GM23248 (cell line): ENCODE data around the gene S100A11. TPM values are rescaled to one million over a fixed set of nuclear protein-coding genes. Genes with fewer than 3 reads are reported as not detected.

ENCODE experiments used
- DNase-seq: peaks from one replicate; pipeline ENCODE4 v3.0.0-alpha.2; 2015
- H2AFZ ChIP-seq: fragments of 200-600 bp; sonication (generic); 2 replicates; pipeline ENCODE4 v1.6.1; 2016; ENCODE audit warnings: antibody characterized with exemption
- H3F3A ChIP-seq: fragments of 200-600 bp; sonication (generic); 2 replicates; pipeline ENCODE4 v1.6.1; 2016; ENCODE audit warnings: mild to moderate bottlenecking, antibody characterized with exemption, mixed run types; ENCODE audit not compliant: insufficient read depth
- H3K27ac ChIP-seq: fragments of 200-600 bp; sonication (generic); 2 replicates; pipeline ENCODE4 v1.5.1; 2016; ENCODE audit warnings: mild to moderate bottlenecking
- H3K27me3 ChIP-seq: fragments of 200-600 bp; sonication (generic); replicated peaks from 2 replicates; pipeline ENCODE4 v1.6.1; 2016; ENCODE audit warnings: mild to moderate bottlenecking; ENCODE audit not compliant: insufficient read depth
- H3K36me3 ChIP-seq: fragments of 200-600 bp; sonication (generic); 2 replicates; pipeline ENCODE4 v1.6.1; 2016; ENCODE audit warnings: low read depth, mild to moderate bottlenecking
- H3K4me1 ChIP-seq: fragments of 200-600 bp; sonication (generic); 2 replicates; pipeline ENCODE4 v1.6.1; 2016; ENCODE audit warnings: mild to moderate bottlenecking; ENCODE audit not compliant: insufficient read depth
- H3K4me2 ChIP-seq: fragments of 200-600 bp; sonication (generic); one replicate; pipeline ENCODE4 v1.6.1; 2016; ENCODE audit warnings: mild to moderate bottlenecking; ENCODE audit not compliant: unreplicated experiment
- H3K4me3 ChIP-seq: fragments of 200-600 bp; sonication (generic); 2 replicates; pipeline ENCODE4 v1.5.1; 2016; ENCODE audit warnings: mild to moderate bottlenecking
- H3K79me2 ChIP-seq: fragments of 200-600 bp; sonication (generic); 2 replicates; pipeline ENCODE4 v1.6.1; 2016; ENCODE audit warnings: mild to moderate bottlenecking; ENCODE audit not compliant: insufficient read depth
- H3K9ac ChIP-seq: fragments of 200-600 bp; sonication (generic); 2 replicates; pipeline ENCODE4 v1.6.1; 2016; ENCODE audit warnings: mild to moderate bottlenecking
- H3K9me2 ChIP-seq: fragments of 200-600 bp; sonication (generic); 2 replicates; pipeline ENCODE4 v1.6.1; 2016; ENCODE audit warnings: mixed run types, mild to moderate bottlenecking, moderate library complexity; ENCODE audit not compliant: insufficient read depth
- H3K9me3 ChIP-seq: fragments of 200-600 bp; sonication (generic); one replicate; pipeline ENCODE4 v1.6.1; 2017; ENCODE audit warnings: low read depth
- H4K20me1 ChIP-seq: fragments of 200-600 bp; sonication (generic); 2 replicates; pipeline ENCODE4 v1.6.0; 2016; ENCODE audit not compliant: insufficient read depth
- EZH2 ChIP-seq: fragments of 200-600 bp; sonication (generic); IDR thresholded peaks from 2 replicates; pipeline ENCODE4 v1.6.1; 2018; ENCODE audit warnings: antibody characterized with exemption, mild to moderate bottlenecking; ENCODE audit not compliant: insufficient read depth, poor library complexity, severe bottlenecking
- EZH2phosphoT487 ChIP-seq: fragments of 200-600 bp; sonication (generic); IDR thresholded peaks from 2 replicates; pipeline ENCODE4 v1.6.1; 2018; ENCODE audit warnings: antibody characterized with exemption, moderate library complexity, mild to moderate bottlenecking, low read depth; ENCODE audit not compliant: insufficient read depth
- WGBS, 2 experiments: methylation state at CpG; one replicate each; pipeline ENCODE4 v1.1.6; 2015 to 2017; ENCODE audit warnings: low lambda C conversion rate in 2 of 2, low coverage in 1 of 2; ENCODE audit errors: missing lambda C conversion rate in 2 of 2; 5-methylcytosine and 5-hydroxymethylcytosine counted together
- in situ Hi-C: fragments of 300-500 bp; cut with MboI; formaldehyde crosslinking; loops from 2 replicates; pipeline ENCODE4 v1.15.0; 2020
- polyA plus RNA-seq: library from polyadenylated mRNA; unstranded; fragments of >200 nt; fragmentation: Nextera tagmentation; extraction: Ambion mirVana; gene quantifications from 2 replicates; pipeline ENCODE4 v1.2.1, GENCODE V29; 2016
- total RNA-seq: library from RNA; depleted of rRNA; stranded (reverse); fragments of >200 nt; shearing (Covaris generic); gene quantifications from 2 replicates; pipeline ENCODE4 v1.2.3, GENCODE V29; 2014

S100A11 gene
- total and polyA plus RNA-seq, 2 experiments from 2014 or later: 612 to 4,052 TPM

DNA sequence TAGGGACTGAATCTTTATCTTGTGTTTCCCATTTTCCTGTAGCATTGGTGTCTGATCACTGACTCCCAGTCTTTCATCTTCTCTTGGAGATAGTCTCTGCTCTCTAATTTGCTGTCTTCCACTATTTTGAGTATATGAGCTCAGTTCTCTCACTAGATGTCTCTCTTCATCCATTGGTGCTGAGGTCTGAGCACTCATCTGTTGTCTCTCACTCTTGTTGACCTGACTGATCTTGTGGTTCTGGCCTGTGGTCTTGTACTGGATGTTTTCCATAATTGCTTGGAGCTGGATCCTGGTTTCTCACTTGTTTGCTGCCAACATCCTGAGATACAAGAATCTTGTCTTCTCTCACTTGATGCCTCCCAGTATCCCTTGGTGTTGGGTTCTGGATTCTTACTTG, 25.1 kb upstream of the S100A11 start:
- no peaks in the 10 kb centered on the region for H3K4me1 ChIP-seq
- H3K9ac ChIP-seq: no peak overlapping the region
- H3F3A ChIP-seq: no peaks in the 10 kb centered on the region
- no peak for DNase-seq
- H3K9me2 ChIP-seq: no peaks in the 10 kb centered on the region
- H3K36me3 ChIP-seq: no peaks in the 10 kb centered on the region
- in situ Hi-C loops: loop anchor here (10.0 kb wide), 1 partner anchor 393 kb away; no protein-coding TSS in a partner anchor
- H3K79me2 ChIP-seq: no peaks in the 10 kb centered on the region
- no peak overlapping the region for H3K4me3 ChIP-seq
- H4K20me1 ChIP-seq: no peaks in the 10 kb centered on the region
- peaks cover 67% of the 10 kb centered on the region for H3K27me3 ChIP-seq
- no peak overlapping the region for H3K27ac ChIP-seq
- H3K4me2 ChIP-seq: no peak overlapping the region
- H2AFZ ChIP-seq: no peak overlapping the region
- H3K9me3 ChIP-seq: no peaks in the 10 kb centered on the region
- no peak for TF ChIP-seq EZH2
- TF ChIP-seq EZH2phosphoT487: no peak

DNA sequence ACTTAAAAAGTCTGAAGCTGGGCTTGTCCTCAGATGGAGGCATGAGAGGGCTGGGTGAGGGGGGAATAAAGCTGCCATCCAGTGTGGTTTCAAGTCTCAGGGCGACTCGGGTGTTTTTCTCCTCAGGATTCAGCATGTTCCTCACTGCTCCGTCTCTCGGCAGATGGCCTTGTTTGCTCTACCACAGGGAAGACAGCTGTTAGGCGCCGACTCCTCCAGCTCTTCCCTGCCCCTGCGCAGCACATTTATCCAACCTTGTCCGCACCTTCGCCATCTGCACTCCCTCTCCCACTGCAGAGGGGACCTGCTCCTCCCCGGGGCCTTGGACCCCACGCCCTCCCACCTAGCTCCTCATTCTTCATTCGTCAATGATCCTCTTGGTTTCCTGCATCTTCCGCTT, 16.6 kb upstream of the S100A11 start:
- no peaks in the 10 kb centered on the region for H4K20me1 ChIP-seq
- no peak overlapping the region for H3K9ac ChIP-seq
- no peak for DNase-seq
- no peak overlapping the region for H2AFZ ChIP-seq
- no peak for TF ChIP-seq EZH2
- no peaks in the 10 kb centered on the region for H3K9me2 ChIP-seq
- peaks cover 47% of the 10 kb centered on the region for H3K27me3 ChIP-seq
- H3K4me1 ChIP-seq: peaks cover 35% of the 10 kb centered on the region
- H3K9me3 ChIP-seq: no peaks in the 10 kb centered on the region
- no peak overlapping the region for H3K4me2 ChIP-seq
- no peak overlapping the region for H3K27ac ChIP-seq
- H3K4me3 ChIP-seq: no peak overlapping the region
- H3F3A ChIP-seq: peaks cover 26% of the 10 kb centered on the region
- 72 to 74% methylated on average over 13 of the region's 13 CpGs for WGBS, 2 experiments
- no peaks in the 10 kb centered on the region for H3K79me2 ChIP-seq
- in situ Hi-C loops: loop anchor here (5.0 kb wide), 1 partner anchor 129 kb away; no protein-coding TSS in a partner anchor
- H3K36me3 ChIP-seq: no peaks in the 10 kb centered on the region

DNA sequence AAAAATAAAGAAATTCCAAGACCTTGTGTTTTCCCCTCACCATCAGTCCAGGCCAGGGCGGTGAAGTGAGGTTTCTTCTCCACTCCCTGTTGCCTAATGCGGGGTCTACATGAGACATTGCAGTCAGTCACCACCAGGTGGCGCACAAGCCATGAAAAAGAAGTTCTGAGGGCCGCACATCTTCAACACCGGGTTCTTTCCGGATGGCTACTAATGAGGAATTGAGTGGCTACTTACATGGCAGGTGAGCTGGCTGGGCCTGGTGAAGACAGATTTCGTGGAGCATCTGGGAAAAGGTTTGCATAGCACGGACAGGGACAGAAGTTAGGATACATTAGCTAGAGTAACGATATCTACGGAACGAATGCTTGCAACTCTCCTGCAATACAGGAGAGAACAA, 15.8 kb upstream of the S100A11 start:
- Histone ChIP-seq H3K36me3 (no peaks in the 10 kb centered on the region), H2AFZ (no peak overlapping the region), H3K9me3 (no peaks in the 10 kb centered on the region), H3K4me3 (no peak overlapping the region), H3K27ac (no peak overlapping the region), H3F3A (peaks cover 30% of the 10 kb centered on the region), H3K9ac (no peak overlapping the region), H3K79me2 (no peaks in the 10 kb centered on the region), H3K4me1 (peaks cover 38% of the 10 kb centered on the region), H3K27me3 (peaks cover 39% of the 10 kb centered on the region), H4K20me1 (no peaks in the 10 kb centered on the region), H3K4me2 (no peak overlapping the region), H3K9me2 (no peaks in the 10 kb centered on the region)
- 20 to 23% methylated on average over 11 of the region's 11 CpGs for WGBS, 2 experiments
- in situ Hi-C loops: loop anchor here (5.0 kb wide), 1 partner anchor 130 kb away; no protein-coding TSS in a partner anchor
- DNase-seq: peak; percentile 84
- TF ChIP-seq EZH2 (no peak), EZH2phosphoT487 (no peak)

DNA sequence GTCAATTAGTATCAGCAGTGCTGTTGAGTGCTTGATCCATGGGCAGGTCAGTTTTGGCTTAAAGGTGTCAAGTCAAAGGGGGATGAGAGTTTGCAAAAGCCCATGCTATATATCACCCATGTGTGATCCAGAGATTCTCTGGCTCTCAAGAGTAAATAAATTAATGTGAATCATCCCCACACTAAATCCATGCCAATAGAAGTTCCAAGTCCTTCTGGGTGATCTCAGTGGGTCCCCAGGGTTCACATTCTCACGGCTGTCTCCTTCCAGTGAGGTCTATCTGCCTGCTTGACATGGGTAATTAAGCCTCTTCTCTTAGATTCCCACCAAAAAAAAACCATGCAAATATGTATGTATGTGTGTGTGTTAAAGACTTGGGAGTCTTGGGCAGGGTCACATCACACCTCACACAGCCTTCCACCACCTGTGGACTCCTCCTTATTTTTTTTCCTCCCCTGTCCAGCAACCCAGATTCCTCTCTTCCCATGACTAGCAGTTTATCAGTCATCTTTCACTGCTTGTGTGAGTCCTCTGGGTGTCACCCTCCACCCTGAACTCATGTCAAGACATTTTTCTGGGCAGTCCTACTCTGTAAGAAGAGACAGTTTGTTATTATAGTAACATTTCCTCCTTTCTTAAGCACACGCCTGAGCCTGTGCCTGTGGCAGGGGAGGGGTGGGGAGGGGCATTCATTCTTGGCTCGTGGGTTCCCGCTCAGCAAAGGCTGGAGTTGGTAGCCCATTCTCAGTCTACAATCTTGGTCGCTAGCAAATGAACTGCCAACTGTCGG, 14.3 kb upstream of the S100A11 start:
- Histone ChIP-seq H4K20me1 (no peaks in the 10 kb centered on the region), H3K79me2 (no peaks in the 10 kb centered on the region), H3K36me3 (no peaks in the 10 kb centered on the region), H3K4me1 (peaks cover 47% of the 10 kb centered on the region), H3K27ac (0 out of 2 replicates have a peak overlapping the region, but pooled peaks have one; percentile 18), H3K9me3 (no peaks in the 10 kb centered on the region), H3F3A (peaks cover 45% of the 10 kb centered on the region), H3K27me3 (peaks cover 27% of the 10 kb centered on the region), H3K9ac (no peak overlapping the region), H3K4me3 (no peak overlapping the region), H3K4me2 (no peak overlapping the region), H3K9me2 (no peaks in the 10 kb centered on the region), H2AFZ (no peak overlapping the region)
- TF ChIP-seq EZH2phosphoT487 (no peak), EZH2 (no peak)
- in situ Hi-C loops: loop anchor here (5.0 kb wide), 1 partner anchor 131 kb away; no protein-coding TSS in a partner anchor
- peak; percentile 57 for DNase-seq
- WGBS, 2 experiments: 61 to 69% methylated on average over 6 of the region's 6 CpGs
